Kidney (tissue), 14 donors: Measurements from ENCODE around the gene NXNL1. TPM values are rescaled to one million over a fixed set of nuclear protein-coding genes. Genes with fewer than 3 reads are reported as not detected.

Source experiments
- DNase-seq, 5 donors: peaks; one replicate each; pipeline ENCODE4 v3.0.0-alpha.2; 2013 to 2020
- FAIRE-seq: peaks from 2 replicates; lab custom pipeline; 2012; peaks lifted over from hg19 to GRCh38; lab: Jason Lieb, UNC
- H3K27ac ChIP-seq, 2 donors: one replicate each; pipeline ENCODE4 v1.7.0; 2013; ENCODE audit warnings: low read depth in 2 of 2, low read length in 2 of 2, inconsistent platforms in 1 of 2
- H3K27me3 ChIP-seq: one replicate; pipeline ENCODE4 v1.7.1; 2013; ENCODE audit warnings: low read length, inconsistent platforms; ENCODE audit not compliant: control insufficient read depth, insufficient read depth
- H3K36me3 ChIP-seq, 3 donors: one replicate each; pipeline versions ENCODE4 v1.7.0 to v1.7.1; 2013; ENCODE audit warnings: low read length in 3 of 3, control low read depth in 1 of 3, inconsistent platforms in 1 of 3; ENCODE audit not compliant: insufficient read depth in 3 of 3, control insufficient read depth in 2 of 3
- H3K4me1 ChIP-seq, 3 donors: one replicate each; pipeline versions ENCODE4 v1.7.0 to v1.7.1; 2013; ENCODE audit warnings: low read length in 3 of 3, inconsistent platforms in 1 of 3, low read depth in 1 of 3; ENCODE audit not compliant: control insufficient read depth in 2 of 3, insufficient read depth in 2 of 3
- H3K4me3 ChIP-seq, 3 donors: one replicate each; pipeline versions ENCODE4 v1.7.0 to v1.8.1; 2013; ENCODE audit warnings: low read length in 3 of 3, control low read depth in 1 of 3, inconsistent platforms in 1 of 3
- H3K9ac ChIP-seq, 3 donors: one replicate each; pipeline versions ENCODE4 v1.7.0 to v1.7.1; 2013; ENCODE audit warnings: low read length in 3 of 3, control low read depth in 1 of 3, inconsistent platforms in 1 of 3
- H3K9me3 ChIP-seq, 3 donors: one replicate each; pipeline versions ENCODE4 v1.7.0 to v1.7.1; 2013; ENCODE audit warnings: low read length in 3 of 3, control low read depth in 1 of 3, inconsistent platforms in 1 of 3; ENCODE audit not compliant: control insufficient read depth in 2 of 3, insufficient read depth in 1 of 3
- CTCF ChIP-seq: IDR thresholded peaks from 3 replicates; pipeline ENCODE4 v1.5.1; 2012; ENCODE audit warnings: mild to moderate bottlenecking, moderate library complexity, borderline replicate concordance; ENCODE audit not compliant: insufficient read depth; ENCODE audit errors: extremely low read depth
- intact Hi-C: fragments of 100-400 bp; cut with DNase I; formaldehyde crosslinking; loops from one replicate; pipeline ENCODE4 v1.11.1; 2022
- polyA plus RNA-seq: library from polyadenylated mRNA; stranded (reverse); fragments of 350-450 nt; fragmentation: Illumina TruSeq; extraction: RNeasy Lipid Tissue Mini Kit (QIAGEN cat#74804); gene quantifications from one replicate; pipeline ENCODE4 v1.2.3, GENCODE V29; 2014; ENCODE audit warnings: low read depth, low replicate concordance; ENCODE audit not compliant: insufficient read depth
- total RNA-seq: library from RNA; stranded (reverse); fragmentation: NEBNext Ultra II Directional; extraction: Animal tissue kit (Norgen Biotek cat#: 25700); gene quantifications from one replicate; pipeline ENCODE4 v1.2.1, GENCODE V29; 2021
- donor health status: control.
- donor health status: control.
- donor health status: control.
- donor health status: control.
- donor health status: control.
- donor health status: DM: yes; HTN: yes; CAD: no.
- donor health status: Normal renal cell carcinoma (clear cell type).

NXNL1 gene
- total and polyA plus RNA-seq, 2 donors from 2014 or later = not detected

DNA sequence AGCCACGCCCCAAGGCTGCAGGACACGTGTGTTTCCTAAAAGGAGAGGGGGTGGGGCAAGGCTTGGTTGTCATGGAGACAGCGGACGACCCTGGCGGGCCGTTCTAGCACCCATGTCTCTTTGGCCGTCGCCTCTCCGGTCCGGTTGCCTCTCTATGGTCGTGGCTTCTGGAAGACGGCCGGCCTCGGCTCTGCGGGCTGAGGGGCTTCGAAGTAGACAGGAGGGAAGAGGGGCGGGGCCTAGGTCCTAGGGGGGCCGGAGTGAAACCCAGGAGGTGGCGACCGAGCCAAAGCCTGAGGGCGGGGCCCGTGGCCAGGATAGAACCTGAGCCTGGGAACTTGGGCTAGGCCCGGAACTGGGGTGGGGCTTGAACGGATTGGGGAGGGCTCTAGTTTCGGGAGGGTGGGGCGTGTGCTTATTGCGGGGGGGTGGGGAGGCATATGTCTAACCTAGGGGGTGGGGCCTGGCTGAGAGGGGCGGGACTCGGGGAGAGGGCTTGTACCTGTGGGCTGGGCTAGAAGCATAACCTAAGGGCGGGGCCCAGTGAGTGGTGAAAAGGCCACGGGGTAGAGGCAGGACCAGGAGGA, 8.8 kb upstream of the NXNL1 start:
- H3K4me1 ChIP-seq = peaks cover 0 to 22% (median 4%) of the 10 kb centered on the region in 3 donors
- no peak for TF ChIP-seq CTCF
- H3K36me3 ChIP-seq = no peaks in the 10 kb centered on the region
- peak overlapping the region; percentile 73 to 93 (median 80) for H3K4me3 ChIP-seq
- H3K9me3 ChIP-seq = no peaks in the 10 kb centered on the region
- no peaks in the 10 kb centered on the region for H3K27me3 ChIP-seq
- FAIRE-seq = no peak
- H3K27ac ChIP-seq = peak overlapping the region; percentile 89 to 93
- peak; percentile 93 to 99 (median 97) for DNase-seq
- intact Hi-C loops = loop anchor here (10.0 kb wide), 1 partner anchor 135 kb away; the partner anchor contains the start of genes ANO8 and GTPBP3
- H3K9ac ChIP-seq = peak overlapping the region; percentile 49 to 91 (median 71)

DNA sequence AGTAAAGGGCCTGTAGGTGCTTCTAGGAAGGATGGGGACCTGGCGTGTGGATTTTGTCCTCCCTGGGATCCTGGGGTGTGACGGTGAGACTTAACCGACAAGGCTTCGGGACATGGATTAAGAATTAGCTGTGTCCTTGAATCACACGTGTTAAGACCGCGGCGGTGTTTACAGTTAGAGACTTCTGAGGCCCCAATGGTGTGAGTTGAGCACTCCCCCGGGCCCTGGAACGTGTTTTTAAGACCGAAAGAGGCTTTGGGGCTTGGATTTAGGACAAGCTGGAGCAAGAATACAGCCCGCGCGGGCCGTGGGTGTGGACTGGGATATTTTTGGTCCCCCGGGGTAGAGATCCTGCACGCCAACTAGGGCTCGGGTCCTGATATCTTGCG, 8.4 kb upstream of the NXNL1 start:
- no peak for DNase-seq
- Histone ChIP-seq H3K27ac (peak overlapping the region; percentile 83 to 89), H3K4me1 (peaks cover 0 to 22% (median 4%) of the 10 kb centered on the region in 3 donors), H3K27me3 (no peaks in the 10 kb centered on the region), H3K9me3 (no peaks in the 10 kb centered on the region), H3K4me3 (peak overlapping the region; percentile 69 to 93 (median 80)), H3K9ac (peak overlapping the region in 2 of 3 donors; percentile 65 to 71), H3K36me3 (no peaks in the 10 kb centered on the region)
- intact Hi-C loops = loop anchor here (10.0 kb wide), 1 partner anchor 134 kb away; the partner anchor contains the start of genes ANO8 and GTPBP3
- TF ChIP-seq CTCF = no peak
- no peak for FAIRE-seq

- FAIRE-seq = no peak
- intact Hi-C loops = loop anchor here (10.0 kb wide), 1 partner anchor 134 kb away; the partner anchor contains the start of genes ANO8 and GTPBP3
- no peak for TF ChIP-seq CTCF
These were observed 7.8 kb upstream of the NXNL1 start for GRCh38 chr19:17468302-17469091.

More at GRCh38 chr19:17468302-17469091, 7.8 kb upstream of the NXNL1 start:
- Histone ChIP-seq H3K36me3 (no peaks in the 10 kb centered on the region), H3K9ac (peak overlapping the region in 2 of 3 donors; percentile 65 to 71), H3K4me1 (peaks cover 0 to 22% (median 4%) of the 10 kb centered on the region in 3 donors), H3K4me3 (peak overlapping the region; percentile 2 to 80 (median 69)), H3K27ac (peak overlapping the region; percentile 83 to 89), H3K9me3 (no peaks in the 10 kb centered on the region), H3K27me3 (no peaks in the 10 kb centered on the region)
- DNase-seq = peak in 1 of 5 donors; percentile 73
